ENCODE results near the gene KIF26A. TPM values are rescaled to one million over a fixed set of nuclear protein-coding genes. Genes with fewer than 3 reads are reported as not detected.
A peak's percentile ranks its signal among the peaks of the same experiment; 100 is the strongest.
"Not testable (repeated sequence)": the region's sequence is repeated elsewhere in the genome, so short reads cannot be mapped to it uniquely, and the experiment has no call there.

Gene KIF26A
- total RNA-seq, 1 donor from 2014 or later, result 6.8 TPM

GRCh38 chr14:104150136-104151025, 12.0 kb downstream of the KIF26A start:
- intact Hi-C loops (cut with DNase I), result no loop called here
- no peak for DNase-seq (ENCODE audit: low spot score)

GRCh38 chr14:104151026-104151381, 12.6 kb downstream of the KIF26A start:
- intact Hi-C loops (cut with DNase I), result no loop called here
- no peak for DNase-seq (ENCODE audit: low spot score)

- intact Hi-C loops (cut with DNase I), result no loop called here
Observed at GRCh38 chr14:104151566-104152245, 13.3 kb downstream of the KIF26A start.

GRCh38 chr14:104152246-104152575, 13.8 kb downstream of the KIF26A start:
- DNase-seq (ENCODE audit: low spot score), result no peak
- intact Hi-C loops (cut with DNase I), result no loop called here

More at GRCh38 chr14:104151566-104152245, 13.3 kb downstream of the KIF26A start:
- DNase-seq (ENCODE audit: low spot score), result no peak

GRCh38 chr14:104152686-104153393, 14.5 kb downstream of the KIF26A start:
- intact Hi-C loops (cut with DNase I), result no loop called here
- DNase-seq (ENCODE audit: low spot score), result no peak

GRCh38 chr14:104153394-104153755, 15.0 kb downstream of the KIF26A start:
- intact Hi-C loops (cut with DNase I), result not testable (repeated sequence)

GRCh38 chr14:104154246-104154645, 15.9 kb downstream of the KIF26A start:
- DNase-seq (ENCODE audit: low spot score), result no peak
- intact Hi-C loops (cut with DNase I), result no loop called here

More at GRCh38 chr14:104153394-104153755, 15.0 kb downstream of the KIF26A start:
- not testable (repeated sequence) for DNase-seq (ENCODE audit: low spot score)

GRCh38 chr14:104155513-104155912, 17.1 kb downstream of the KIF26A start:
- intact Hi-C loops (cut with DNase I), result no loop called here
- no peak for DNase-seq (ENCODE audit: low spot score)

- intact Hi-C loops (cut with DNase I), result no loop called here
Observed at GRCh38 chr14:104156142-104156541, 17.8 kb downstream of the KIF26A start.

GRCh38 chr14:104157016-104157928, 18.9 kb downstream of the KIF26A start:
- intact Hi-C loops (cut with DNase I), result no loop called here
- no peak for DNase-seq (ENCODE audit: low spot score)

More at GRCh38 chr14:104156142-104156541, 17.8 kb downstream of the KIF26A start:
- no peak for DNase-seq (ENCODE audit: low spot score)

- intact Hi-C loops (cut with DNase I), result no loop called here
- DNase-seq (ENCODE audit: low spot score), result peak; percentile 83
Observed at GRCh38 chr14:104158827-104159798, 20.7 kb downstream of the KIF26A start.

- DNase-seq (ENCODE audit: low spot score), result no peak
- intact Hi-C loops (cut with DNase I), result no loop called here
Observed at GRCh38 chr14:104159990-104160389, 21.6 kb downstream of the KIF26A start.

GRCh38 chr14:104161602-104162367, 23.4 kb downstream of the KIF26A start:
- intact Hi-C loops (cut with DNase I), result no loop called here

GRCh38 chr14:104162495-104162894, 24.1 kb downstream of the KIF26A start:
- no peak for DNase-seq (ENCODE audit: low spot score)
- intact Hi-C loops (cut with DNase I), result no loop called here

More at GRCh38 chr14:104161602-104162367, 23.4 kb downstream of the KIF26A start:
- no peak for DNase-seq (ENCODE audit: low spot score)

- no peak for DNase-seq (ENCODE audit: low spot score)
- intact Hi-C loops (cut with DNase I), result no loop called here
Observed at GRCh38 chr14:104163541-104163940, 25.2 kb downstream of the KIF26A start.

- intact Hi-C loops (cut with DNase I), result no loop called here
- DNase-seq (ENCODE audit: low spot score), result no peak
Observed at GRCh38 chr14:104164041-104164440, 25.7 kb downstream of the KIF26A start.

GRCh38 chr14:104164512-104164911, 26.1 kb downstream of the KIF26A start:
- intact Hi-C loops (cut with DNase I), result no loop called here
- no peak for DNase-seq (ENCODE audit: low spot score)

Data from cardiac septum (tissue), 1 donor.